ENCODE results near the gene PHEX. TPM values are rescaled to one million over a fixed set of nuclear protein-coding genes. Genes with fewer than 3 reads are reported as not detected.

PHEX gene
- polyA plus RNA-seq, 1 donor from 2014 or later: 0.59 TPM

GRCh38 chrX:22037225-22037624 is 5.1 kb downstream of the PHEX start:
- Histone ChIP-seq H3K27ac (ENCODE audit: low read length) (no peak overlapping the region), H3K9me2 (ENCODE audit: insufficient read depth, low read length) (no peaks in the 10 kb centered on the region), H4K20me1 (ENCODE audit: insufficient read depth) (no peaks in the 10 kb centered on the region), H3F3A (ENCODE audit: insufficient read depth, low read length, poor library complexity, severe bottlenecking) (no peaks in the 10 kb centered on the region), H3K79me2 (replicated peaks; ENCODE audit: insufficient read depth, low read length) (no peaks in the 10 kb centered on the region), H2AFZ (ENCODE audit: low read depth, low read length) (no peak overlapping the region), H3K27me3 (ENCODE audit: insufficient read depth, low read depth, low read length) (no peaks in the 10 kb centered on the region), H3K4me2 (ENCODE audit: low read length) (no peak overlapping the region), H3K4me3 (ENCODE audit: low read length) (no peak overlapping the region), H3K36me3 (ENCODE audit: insufficient read depth, low read length) (no peaks in the 10 kb centered on the region), H3K9me3 (ENCODE audit: low read length) (no peaks in the 10 kb centered on the region), H3K9ac (ENCODE audit: low read length) (no peak overlapping the region)
- TF ChIP-seq RAD21 (conservative IDR thresholded peaks at IDR 0.05): no peak
- TF ChIP-seq, protein P1, sequence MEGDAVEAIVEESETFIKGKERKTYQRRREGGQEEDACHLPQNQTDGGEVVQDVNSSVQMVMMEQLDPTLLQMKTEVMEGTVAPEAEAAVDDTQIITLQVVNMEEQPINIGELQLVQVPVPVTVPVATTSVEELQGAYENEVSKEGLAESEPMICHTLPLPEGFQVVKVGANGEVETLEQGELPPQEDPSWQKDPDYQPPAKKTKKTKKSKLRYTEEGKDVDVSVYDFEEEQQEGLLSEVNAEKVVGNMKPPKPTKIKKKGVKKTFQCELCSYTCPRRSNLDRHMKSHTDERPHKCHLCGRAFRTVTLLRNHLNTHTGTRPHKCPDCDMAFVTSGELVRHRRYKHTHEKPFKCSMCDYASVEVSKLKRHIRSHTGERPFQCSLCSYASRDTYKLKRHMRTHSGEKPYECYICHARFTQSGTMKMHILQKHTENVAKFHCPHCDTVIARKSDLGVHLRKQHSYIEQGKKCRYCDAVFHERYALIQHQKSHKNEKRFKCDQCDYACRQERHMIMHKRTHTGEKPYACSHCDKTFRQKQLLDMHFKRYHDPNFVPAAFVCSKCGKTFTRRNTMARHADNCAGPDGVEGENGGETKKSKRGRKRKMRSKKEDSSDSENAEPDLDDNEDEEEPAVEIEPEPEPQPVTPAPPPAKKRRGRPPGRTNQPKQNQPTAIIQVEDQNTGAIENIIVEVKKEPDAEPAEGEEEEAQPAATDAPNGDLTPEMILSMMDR (IDR thresholded peaks at IDR 0.05; ENCODE audit: poor library complexity, severe bottlenecking): no peak
- no peak for TF ChIP-seq POLR2AphosphoS5 (IDR thresholded peaks at IDR 0.05)
- no peak for TF ChIP-seq EP300 (conservative IDR thresholded peaks at IDR 0.05; ENCODE audit: poor library complexity, severe bottlenecking)

DNA sequence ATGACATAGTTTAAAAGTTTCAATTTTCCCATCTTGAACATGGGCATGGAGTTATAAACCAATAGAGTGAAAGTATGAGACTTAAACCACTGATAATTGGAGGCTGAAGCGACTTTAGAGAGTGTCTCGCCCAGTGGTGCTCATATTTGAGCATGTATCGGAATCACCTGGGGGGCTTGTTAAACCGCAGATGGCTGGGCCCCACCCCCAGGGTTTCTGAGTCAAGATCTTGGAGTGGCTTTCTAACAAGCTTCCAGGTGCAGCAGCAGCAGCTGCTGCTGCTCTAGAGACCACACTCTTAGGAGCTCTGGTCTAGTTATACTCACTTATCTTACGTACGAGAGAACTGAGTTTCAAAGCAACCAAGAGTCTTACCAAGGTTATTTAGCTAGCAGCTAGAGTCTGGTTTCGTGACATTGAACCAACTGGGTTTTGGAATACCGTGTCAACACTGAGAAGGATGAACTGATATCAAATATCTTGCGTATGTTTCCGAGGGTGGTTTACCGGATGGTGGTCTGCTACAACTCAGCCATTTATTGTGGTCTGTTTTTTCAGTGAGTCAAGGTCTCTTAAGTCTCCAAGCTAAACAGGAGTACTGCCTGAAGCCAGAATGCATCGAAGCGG is 5.9 kb downstream of the PHEX start:
- H3K27me3 ChIP-seq (ENCODE audit: insufficient read depth, low read depth, low read length): no peaks in the 10 kb centered on the region
- H3K79me2 ChIP-seq (replicated peaks; ENCODE audit: insufficient read depth, low read length): no peaks in the 10 kb centered on the region
- H3K9ac ChIP-seq (ENCODE audit: low read length): no peak overlapping the region
- H3K36me3 ChIP-seq (ENCODE audit: insufficient read depth, low read length): no peaks in the 10 kb centered on the region
- no peak overlapping the region for H3K4me3 ChIP-seq (ENCODE audit: low read length)
- no peaks in the 10 kb centered on the region for H3F3A ChIP-seq (ENCODE audit: insufficient read depth, low read length, poor library complexity, severe bottlenecking)
- no peak overlapping the region for H3K27ac ChIP-seq (ENCODE audit: low read length)
- TF ChIP-seq SMC3 (conservative IDR thresholded peaks at IDR 0.05; ENCODE audit: poor library complexity): no peak
- TF ChIP-seq EZH2 (IDR thresholded peaks at IDR 0.05; ENCODE audit: borderline replicate concordance, insufficient read depth, low read length, poor library complexity, severe bottlenecking): no peak
- TF ChIP-seq TAF1 (IDR thresholded peaks at IDR 0.05; ENCODE audit: low read depth): no peak
- TF ChIP-seq POLR2AphosphoS5 (IDR thresholded peaks at IDR 0.05): no peak
- TF ChIP-seq MXI1 (conservative IDR thresholded peaks at IDR 0.05; ENCODE audit: poor library complexity, severe bottlenecking): no peak
- no peak for TF ChIP-seq EP300 (conservative IDR thresholded peaks at IDR 0.05; ENCODE audit: poor library complexity, severe bottlenecking)
- TF ChIP-seq, protein P2, sequence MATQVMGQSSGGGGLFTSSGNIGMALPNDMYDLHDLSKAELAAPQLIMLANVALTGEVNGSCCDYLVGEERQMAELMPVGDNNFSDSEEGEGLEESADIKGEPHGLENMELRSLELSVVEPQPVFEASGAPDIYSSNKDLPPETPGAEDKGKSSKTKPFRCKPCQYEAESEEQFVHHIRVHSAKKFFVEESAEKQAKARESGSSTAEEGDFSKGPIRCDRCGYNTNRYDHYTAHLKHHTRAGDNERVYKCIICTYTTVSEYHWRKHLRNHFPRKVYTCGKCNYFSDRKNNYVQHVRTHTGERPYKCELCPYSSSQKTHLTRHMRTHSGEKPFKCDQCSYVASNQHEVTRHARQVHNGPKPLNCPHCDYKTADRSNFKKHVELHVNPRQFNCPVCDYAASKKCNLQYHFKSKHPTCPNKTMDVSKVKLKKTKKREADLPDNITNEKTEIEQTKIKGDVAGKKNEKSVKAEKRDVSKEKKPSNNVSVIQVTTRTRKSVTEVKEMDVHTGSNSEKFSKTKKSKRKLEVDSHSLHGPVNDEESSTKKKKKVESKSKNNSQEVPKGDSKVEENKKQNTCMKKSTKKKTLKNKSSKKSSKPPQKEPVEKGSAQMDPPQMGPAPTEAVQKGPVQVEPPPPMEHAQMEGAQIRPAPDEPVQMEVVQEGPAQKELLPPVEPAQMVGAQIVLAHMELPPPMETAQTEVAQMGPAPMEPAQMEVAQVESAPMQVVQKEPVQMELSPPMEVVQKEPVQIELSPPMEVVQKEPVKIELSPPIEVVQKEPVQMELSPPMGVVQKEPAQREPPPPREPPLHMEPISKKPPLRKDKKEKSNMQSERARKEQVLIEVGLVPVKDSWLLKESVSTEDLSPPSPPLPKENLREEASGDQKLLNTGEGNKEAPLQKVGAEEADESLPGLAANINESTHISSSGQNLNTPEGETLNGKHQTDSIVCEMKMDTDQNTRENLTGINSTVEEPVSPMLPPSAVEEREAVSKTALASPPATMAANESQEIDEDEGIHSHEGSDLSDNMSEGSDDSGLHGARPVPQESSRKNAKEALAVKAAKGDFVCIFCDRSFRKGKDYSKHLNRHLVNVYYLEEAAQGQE (IDR thresholded peaks at IDR 0.05; ENCODE audit: borderline replicate concordance): no peak
- no peak for TF ChIP-seq RAD21 (conservative IDR thresholded peaks at IDR 0.05)
- TF ChIP-seq, protein P1 (IDR thresholded peaks at IDR 0.05; ENCODE audit: poor library complexity, severe bottlenecking): no peak
- H3K9me2 ChIP-seq (ENCODE audit: insufficient read depth, low read length): no peaks in the 10 kb centered on the region
- no peak overlapping the region for H2AFZ ChIP-seq (ENCODE audit: low read depth, low read length)
- H3K4me2 ChIP-seq (ENCODE audit: low read length): no peak overlapping the region
- H3K9me3 ChIP-seq (ENCODE audit: low read length): no peaks in the 10 kb centered on the region
- no peaks in the 10 kb centered on the region for H4K20me1 ChIP-seq (ENCODE audit: insufficient read depth)
